Measurements from ENCODE around the gene RPL13A. TPM values are rescaled to one million over a fixed set of nuclear protein-coding genes. Genes with fewer than 3 reads are reported as not detected.

RPL13A gene
- total RNA-seq, 1 donor from 2014 or later, result 4,175 TPM

DNA sequence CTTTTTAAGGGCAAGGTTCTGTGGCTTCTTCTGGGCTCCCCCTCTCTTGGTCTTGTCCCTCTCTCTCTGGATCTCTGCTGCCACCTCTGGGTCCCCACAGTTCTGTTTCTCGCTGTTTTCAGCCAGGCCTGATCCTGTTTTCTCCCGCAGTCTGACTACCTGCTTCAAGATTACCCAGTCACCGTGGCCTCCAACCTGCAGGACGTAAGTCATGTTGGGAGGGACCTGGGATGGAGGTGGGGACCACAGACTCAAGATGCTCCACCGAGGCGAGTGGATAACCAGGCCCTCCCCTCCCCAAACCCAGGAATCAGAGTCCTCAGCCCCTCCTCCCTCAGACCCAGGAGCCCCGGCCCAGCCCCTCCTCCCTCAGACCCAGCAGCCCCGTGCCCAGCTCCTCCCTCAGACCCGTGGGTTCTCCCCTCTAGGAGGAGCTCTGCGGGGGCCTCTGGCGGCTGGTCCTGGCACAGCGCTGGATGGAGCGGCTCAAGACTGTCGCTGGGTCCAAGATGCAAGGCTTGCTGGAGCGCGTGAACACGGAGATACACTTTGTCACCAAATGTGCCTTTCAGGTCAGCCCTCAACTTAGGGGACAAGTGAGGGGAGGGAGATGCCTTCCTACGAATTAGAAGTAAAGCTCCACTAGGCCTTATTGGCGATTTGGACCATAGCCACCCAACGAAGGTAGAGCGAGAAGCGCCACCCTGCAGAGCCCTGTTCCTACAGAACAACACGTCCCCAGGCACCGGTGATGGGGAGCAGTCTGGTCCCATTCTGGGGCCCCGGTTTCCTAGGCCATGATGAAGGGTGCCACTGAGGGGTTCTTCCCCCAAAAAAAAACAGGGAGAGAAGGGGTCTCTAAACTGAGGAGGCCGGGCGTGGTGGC lies 11.2 kb upstream of the RPL13A start:
- Histone ChIP-seq H3K4me1 (ENCODE audit: control insufficient read depth in 3 of 3, insufficient read depth in 3 of 3, low read length in 3 of 3) (peaks cover 16 to 18% (median 16%) of the 10 kb centered on the region in 3 donors), H3K9ac (ENCODE audit: low read depth in 1 of 3, low read length in 3 of 3) (peak overlapping the region in 1 of 3 donors; percentile 25), H3K27me3 (ENCODE audit: control insufficient read depth in 3 of 3, insufficient read depth in 3 of 3, low read length in 3 of 3) (no peaks in the 10 kb centered on the region), H3K4me3 (ENCODE audit: low read length in 3 of 3) (no peak overlapping the region), H3K9me3 (ENCODE audit: control insufficient read depth in 3 of 3, low read length in 3 of 3) (no peaks in the 10 kb centered on the region), H3K36me3 (ENCODE audit: control insufficient read depth in 3 of 3, insufficient read depth in 3 of 3, low read length in 3 of 3) (no peaks in the 10 kb centered on the region), H3K27ac (ENCODE audit: low read depth, low read length) (no peak overlapping the region)

DNA sequence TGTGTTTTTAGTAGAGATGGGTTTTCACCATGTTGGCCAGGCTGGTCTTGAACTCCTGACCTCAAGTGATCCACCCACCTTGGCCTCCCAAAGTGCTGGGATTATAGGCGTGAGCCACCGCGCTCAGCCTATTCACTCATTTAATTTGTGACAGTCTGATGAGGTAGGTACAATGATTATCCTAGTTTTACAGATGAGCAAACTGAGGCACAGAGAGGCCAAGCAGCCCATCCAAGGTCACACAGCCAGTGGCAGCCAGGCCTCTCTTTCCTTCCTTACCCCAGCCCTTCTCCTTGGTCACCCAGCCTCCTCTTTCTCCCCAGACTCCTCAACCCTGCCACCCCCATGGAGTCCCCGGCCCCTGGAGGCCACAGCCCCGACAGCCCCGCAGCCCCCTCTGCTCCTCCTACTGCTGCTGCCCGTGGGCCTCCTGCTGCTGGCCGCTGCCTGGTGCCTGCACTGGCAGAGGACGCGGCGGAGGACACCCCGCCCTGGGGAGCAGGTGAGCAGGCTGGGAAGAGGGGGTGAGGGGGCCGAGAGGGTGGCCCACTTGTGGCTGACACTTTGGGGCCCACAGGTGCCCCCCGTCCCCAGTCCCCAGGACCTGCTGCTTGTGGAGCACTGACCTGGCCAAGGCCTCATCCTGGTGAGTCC lies 7.3 kb upstream of the RPL13A start:
- Histone ChIP-seq H3K9ac (ENCODE audit: low read depth in 1 of 3, low read length in 3 of 3) (no peak overlapping the region), H3K9me3 (ENCODE audit: control insufficient read depth in 3 of 3, low read length in 3 of 3) (no peaks in the 10 kb centered on the region), H3K4me1 (ENCODE audit: control insufficient read depth in 3 of 3, insufficient read depth in 3 of 3, low read length in 3 of 3) (peaks cover 0 to under 1% (median under 1%) of the 10 kb centered on the region in 3 donors), H3K4me3 (ENCODE audit: low read length in 3 of 3) (no peak overlapping the region), H3K27me3 (ENCODE audit: control insufficient read depth in 3 of 3, insufficient read depth in 3 of 3, low read length in 3 of 3) (no peaks in the 10 kb centered on the region), H3K27ac (ENCODE audit: low read depth, low read length) (no peak overlapping the region), H3K36me3 (ENCODE audit: control insufficient read depth in 3 of 3, insufficient read depth in 3 of 3, low read length in 3 of 3) (no peaks in the 10 kb centered on the region)

DNA sequence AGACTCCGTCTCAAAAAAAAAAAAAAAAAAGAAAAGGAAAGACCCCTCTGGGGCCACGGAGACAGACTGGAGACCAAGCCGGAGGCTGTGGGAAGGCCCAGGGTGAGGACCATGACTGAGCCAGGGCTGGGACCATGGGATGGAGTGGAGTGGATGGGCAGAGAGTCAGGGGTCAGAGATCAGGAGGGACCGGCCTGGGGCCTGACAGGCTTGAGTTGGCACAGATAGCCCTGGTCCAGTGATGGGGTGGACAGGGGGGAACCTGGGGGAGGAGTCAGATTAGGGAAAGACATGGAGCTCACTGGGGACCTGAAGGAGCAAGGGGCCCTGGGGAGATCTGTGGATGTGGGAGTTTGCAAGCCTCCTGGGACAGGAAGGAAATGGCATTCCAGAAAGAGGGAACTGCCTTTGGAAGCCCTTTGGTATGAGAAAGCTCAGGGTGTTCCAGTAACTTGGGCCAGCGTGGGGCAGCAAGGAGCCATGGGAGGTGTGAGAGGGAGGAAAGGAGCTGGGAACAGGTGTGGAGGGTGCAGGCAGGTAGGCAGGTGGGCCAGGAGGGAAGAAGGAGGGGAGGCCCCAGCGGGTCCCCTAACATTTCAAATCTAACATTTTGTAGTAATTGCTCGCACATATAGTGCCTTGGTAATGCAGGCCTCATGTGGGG lies 6.3 kb upstream of the RPL13A start:
- no peaks in the 10 kb centered on the region for H3K27me3 ChIP-seq (ENCODE audit: control insufficient read depth in 3 of 3, insufficient read depth in 3 of 3, low read length in 3 of 3)
- no peaks in the 10 kb centered on the region for H3K4me1 ChIP-seq (ENCODE audit: control insufficient read depth in 3 of 3, insufficient read depth in 3 of 3, low read length in 3 of 3)
- no peaks in the 10 kb centered on the region for H3K9me3 ChIP-seq (ENCODE audit: control insufficient read depth in 3 of 3, low read length in 3 of 3)
- peak overlapping the region in 1 of 3 donors; percentile 33 for H3K9ac ChIP-seq (ENCODE audit: low read depth in 1 of 3, low read length in 3 of 3)
- H3K4me3 ChIP-seq (ENCODE audit: low read length in 3 of 3), result no peak overlapping the region
- no peaks in the 10 kb centered on the region for H3K36me3 ChIP-seq (ENCODE audit: control insufficient read depth in 3 of 3, insufficient read depth in 3 of 3, low read length in 3 of 3)
- no peak overlapping the region for H3K27ac ChIP-seq (ENCODE audit: low read depth, low read length)

GRCh38 chr19:49486232-49486631 lies 1.2 kb upstream of the RPL13A start:
- Histone ChIP-seq H3K27me3 (ENCODE audit: control insufficient read depth in 3 of 3, insufficient read depth in 3 of 3, low read length in 3 of 3) (no peaks in the 10 kb centered on the region), H3K9ac (ENCODE audit: low read depth in 1 of 3, low read length in 3 of 3) (no peak overlapping the region), H3K4me3 (ENCODE audit: low read length in 3 of 3) (peak overlapping the region in 2 of 3 donors; percentile 13 to 38), H3K36me3 (ENCODE audit: control insufficient read depth in 3 of 3, insufficient read depth in 3 of 3, low read length in 3 of 3) (peaks cover 20 to 24% (median 21%) of the 10 kb centered on the region in 3 donors), H3K4me1 (ENCODE audit: control insufficient read depth in 3 of 3, insufficient read depth in 3 of 3, low read length in 3 of 3) (peaks cover 23 to 32% (median 24%) of the 10 kb centered on the region in 3 donors), H3K9me3 (ENCODE audit: control insufficient read depth in 3 of 3, low read length in 3 of 3) (no peaks in the 10 kb centered on the region), H3K27ac (ENCODE audit: low read depth, low read length) (no peak overlapping the region)

- Histone ChIP-seq H3K36me3 (ENCODE audit: control insufficient read depth in 3 of 3, insufficient read depth in 3 of 3, low read length in 3 of 3) (peaks cover 25 to 29% (median 27%) of the 10 kb centered on the region in 3 donors), H3K9me3 (ENCODE audit: control insufficient read depth in 3 of 3, low read length in 3 of 3) (no peaks in the 10 kb centered on the region), H3K4me3 (ENCODE audit: low read length in 3 of 3) (peak overlapping the region; percentile 38 to 67 (median 53)), H3K9ac (ENCODE audit: low read depth in 1 of 3, low read length in 3 of 3) (peak overlapping the region; percentile 12 to 63 (median 62)), H3K4me1 (ENCODE audit: control insufficient read depth in 3 of 3, insufficient read depth in 3 of 3, low read length in 3 of 3) (peaks cover 23 to 32% (median 24%) of the 10 kb centered on the region in 3 donors), H3K27me3 (ENCODE audit: control insufficient read depth in 3 of 3, insufficient read depth in 3 of 3, low read length in 3 of 3) (no peaks in the 10 kb centered on the region), H3K27ac (ENCODE audit: low read depth, low read length) (peak overlapping the region; percentile 67)
Observed at GRCh38 chr19:49486710-49487276, 615 bp upstream of the RPL13A start.

DNA sequence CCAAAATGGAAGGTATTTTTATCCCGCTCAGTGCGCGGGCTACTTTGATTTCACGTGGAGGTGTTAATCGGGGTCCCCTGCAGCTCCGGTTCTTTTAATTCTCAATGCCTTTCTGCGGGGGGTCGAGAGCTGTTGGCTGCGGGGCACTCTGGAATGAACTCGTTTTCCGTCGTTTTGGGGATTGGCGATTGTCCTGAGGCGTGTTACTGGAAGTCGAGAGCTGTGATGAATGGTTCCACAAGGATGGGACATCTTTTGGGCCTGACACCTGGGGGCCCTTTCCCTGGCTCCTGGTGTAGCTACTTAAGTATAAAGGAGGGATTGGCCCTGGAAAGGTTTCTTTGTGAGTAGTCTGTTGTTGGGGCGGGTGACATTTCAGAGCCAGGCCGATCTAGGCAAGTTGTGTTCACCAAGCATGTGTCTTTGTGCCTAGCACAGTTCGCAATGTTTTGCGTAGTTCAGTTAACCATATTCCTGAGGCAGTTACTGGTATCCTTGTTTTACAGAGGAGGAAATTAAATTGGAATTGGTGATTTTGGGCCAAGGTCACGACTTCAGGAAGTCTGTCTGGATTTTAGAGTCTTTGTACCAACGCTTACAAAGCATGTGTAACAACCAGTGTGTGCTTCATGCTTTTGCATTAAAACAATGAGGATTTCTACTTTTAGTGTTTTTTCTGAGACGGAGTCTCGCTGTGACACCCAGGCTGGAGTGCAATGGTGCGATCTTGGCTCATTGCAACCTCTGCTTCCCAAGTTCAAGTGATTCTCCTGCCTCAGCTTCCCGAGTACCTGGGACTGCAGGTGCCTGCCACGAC lies 846 bp downstream of the RPL13A start:
- H3K27me3 ChIP-seq (ENCODE audit: control insufficient read depth in 3 of 3, insufficient read depth in 3 of 3, low read length in 3 of 3), result no peaks in the 10 kb centered on the region
- H3K27ac ChIP-seq (ENCODE audit: low read depth, low read length), result peak overlapping the region; percentile 88
- no peaks in the 10 kb centered on the region for H3K9me3 ChIP-seq (ENCODE audit: control insufficient read depth in 3 of 3, low read length in 3 of 3)
- peaks cover 35 to 40% (median 37%) of the 10 kb centered on the region in 3 donors for H3K36me3 ChIP-seq (ENCODE audit: control insufficient read depth in 3 of 3, insufficient read depth in 3 of 3, low read length in 3 of 3)
- H3K4me3 ChIP-seq (ENCODE audit: low read length in 3 of 3), result peak overlapping the region; percentile 85 to 100 (median 90)
- H3K9ac ChIP-seq (ENCODE audit: low read depth in 1 of 3, low read length in 3 of 3), result peak overlapping the region; percentile 91 to 98 (median 96)
- peaks cover 23 to 32% (median 24%) of the 10 kb centered on the region in 3 donors for H3K4me1 ChIP-seq (ENCODE audit: control insufficient read depth in 3 of 3, insufficient read depth in 3 of 3, low read length in 3 of 3)

DNA sequence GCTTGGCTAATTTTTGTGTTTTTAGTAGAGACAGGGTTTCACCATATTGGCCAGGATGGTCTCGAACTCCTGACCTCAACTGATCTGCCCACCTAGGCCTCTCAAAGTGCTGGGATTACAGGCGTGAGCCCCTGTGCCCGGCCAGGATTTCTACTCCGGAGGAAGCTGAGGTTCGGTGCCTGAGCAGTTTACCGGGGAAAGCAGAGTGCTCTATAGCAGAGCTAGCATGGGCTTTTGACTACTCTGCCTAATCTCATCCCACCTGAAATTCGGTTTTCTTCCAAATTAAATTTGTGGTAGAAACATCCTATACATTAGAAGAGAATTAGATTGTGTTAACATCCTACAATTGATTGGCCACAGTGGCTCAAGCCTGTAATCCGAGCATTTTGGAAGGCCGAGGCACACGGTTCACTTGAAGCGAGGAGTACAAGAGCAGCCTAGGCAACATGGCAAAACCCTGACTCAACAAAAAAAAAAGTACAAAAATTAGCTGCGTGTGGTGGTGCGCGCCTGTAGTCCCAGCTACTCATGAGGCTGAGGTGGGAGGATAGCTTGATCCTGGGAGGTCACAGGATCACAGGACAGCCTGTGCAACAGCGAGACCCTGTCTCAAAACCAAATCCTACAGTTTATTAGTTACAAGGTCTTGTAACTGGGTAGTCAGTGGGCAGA lies 1.6 kb downstream of the RPL13A start:
- peak overlapping the region; percentile 88 for H3K27ac ChIP-seq (ENCODE audit: low read depth, low read length)

GRCh38 chr19:49489601-49490167 lies 2.3 kb downstream of the RPL13A start:
- no peaks in the 10 kb centered on the region for H3K27me3 ChIP-seq (ENCODE audit: control insufficient read depth in 3 of 3, insufficient read depth in 3 of 3, low read length in 3 of 3)
- H3K9ac ChIP-seq (ENCODE audit: low read depth in 1 of 3, low read length in 3 of 3), result peak overlapping the region; percentile 73 to 96 (median 91)
- H3K4me3 ChIP-seq (ENCODE audit: low read length in 3 of 3), result peak overlapping the region; percentile 85 to 100 (median 90)
- H3K36me3 ChIP-seq (ENCODE audit: control insufficient read depth in 3 of 3, insufficient read depth in 3 of 3, low read length in 3 of 3), result peaks cover 35 to 40% (median 37%) of the 10 kb centered on the region in 3 donors
- H3K27ac ChIP-seq (ENCODE audit: low read depth, low read length), result peak overlapping the region; percentile 88
- no peaks in the 10 kb centered on the region for H3K9me3 ChIP-seq (ENCODE audit: control insufficient read depth in 3 of 3, low read length in 3 of 3)
- H3K4me1 ChIP-seq (ENCODE audit: control insufficient read depth in 3 of 3, insufficient read depth in 3 of 3, low read length in 3 of 3), result peaks cover 23 to 32% (median 24%) of the 10 kb centered on the region in 3 donors

More for the DNA sequence above, 1.6 kb downstream of the RPL13A start:
- peak overlapping the region; percentile 73 to 96 (median 91) for H3K9ac ChIP-seq (ENCODE audit: low read depth in 1 of 3, low read length in 3 of 3)
- H3K9me3 ChIP-seq (ENCODE audit: control insufficient read depth in 3 of 3, low read length in 3 of 3), result no peaks in the 10 kb centered on the region
- H3K4me1 ChIP-seq (ENCODE audit: control insufficient read depth in 3 of 3, insufficient read depth in 3 of 3, low read length in 3 of 3), result peaks cover 23 to 32% (median 24%) of the 10 kb centered on the region in 3 donors
- no peaks in the 10 kb centered on the region for H3K27me3 ChIP-seq (ENCODE audit: control insufficient read depth in 3 of 3, insufficient read depth in 3 of 3, low read length in 3 of 3)
- peaks cover 35 to 40% (median 37%) of the 10 kb centered on the region in 3 donors for H3K36me3 ChIP-seq (ENCODE audit: control insufficient read depth in 3 of 3, insufficient read depth in 3 of 3, low read length in 3 of 3)
- H3K4me3 ChIP-seq (ENCODE audit: low read length in 3 of 3), result peak overlapping the region; percentile 85 to 100 (median 90)
